ENCODE results near the gene SDK2.

- TF ChIP-seq POLR2A (IDR thresholded peaks at IDR 0.05) (no peak), EP300 (IDR thresholded peaks at IDR 0.05) (no peak)
- TF ChIP-seq, protein P1, sequence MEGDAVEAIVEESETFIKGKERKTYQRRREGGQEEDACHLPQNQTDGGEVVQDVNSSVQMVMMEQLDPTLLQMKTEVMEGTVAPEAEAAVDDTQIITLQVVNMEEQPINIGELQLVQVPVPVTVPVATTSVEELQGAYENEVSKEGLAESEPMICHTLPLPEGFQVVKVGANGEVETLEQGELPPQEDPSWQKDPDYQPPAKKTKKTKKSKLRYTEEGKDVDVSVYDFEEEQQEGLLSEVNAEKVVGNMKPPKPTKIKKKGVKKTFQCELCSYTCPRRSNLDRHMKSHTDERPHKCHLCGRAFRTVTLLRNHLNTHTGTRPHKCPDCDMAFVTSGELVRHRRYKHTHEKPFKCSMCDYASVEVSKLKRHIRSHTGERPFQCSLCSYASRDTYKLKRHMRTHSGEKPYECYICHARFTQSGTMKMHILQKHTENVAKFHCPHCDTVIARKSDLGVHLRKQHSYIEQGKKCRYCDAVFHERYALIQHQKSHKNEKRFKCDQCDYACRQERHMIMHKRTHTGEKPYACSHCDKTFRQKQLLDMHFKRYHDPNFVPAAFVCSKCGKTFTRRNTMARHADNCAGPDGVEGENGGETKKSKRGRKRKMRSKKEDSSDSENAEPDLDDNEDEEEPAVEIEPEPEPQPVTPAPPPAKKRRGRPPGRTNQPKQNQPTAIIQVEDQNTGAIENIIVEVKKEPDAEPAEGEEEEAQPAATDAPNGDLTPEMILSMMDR (IDR thresholded peaks at IDR 0.05): peak; percentile 73 to 85 (median 76)
Observed at GRCh38 chr17:73429440-73430164, 214.6 kb downstream of the SDK2 start.

Measured in ovary (tissue), 3 donors.